Hepatocyte (in vitro differentiated cells): Measurements from ENCODE around the gene ENAH.

Experiments used
- CTCF ChIP-seq: fragments of 200-600 bp; sonication (generic); IDR thresholded peaks from 2 replicates; pipeline ENCODE4 v1.5.1; 2016; ENCODE audit warnings: antibody characterized with exemption, mild to moderate bottlenecking; ENCODE audit not compliant: poor library complexity
- EZH2 ChIP-seq: fragments of 200-600 bp; sonication (generic); IDR thresholded peaks from 2 replicates; pipeline ENCODE4 v1.6.1; 2016; ENCODE audit warnings: antibody characterized with exemption, mild to moderate bottlenecking, borderline replicate concordance
- EZH2phosphoT487 ChIP-seq: fragments of 200-600 bp; sonication (generic); IDR thresholded peaks from one replicate; pipeline ENCODE4 v1.6.1; 2018; ENCODE audit warnings: antibody characterized with exemption, mild to moderate bottlenecking, low read depth, moderate library complexity; ENCODE audit not compliant: unreplicated experiment, severe bottlenecking

- TF ChIP-seq EZH2 (no peak), CTCF (no peak), EZH2phosphoT487 (no peak)
Measured at GRCh38 chr1:225667362-225667761, 14.4 kb upstream of the ENAH start.
